MM.1S (cell line): ENCODE results near the gene ENTREP3.

Experiments
- EZH2 ChIP-seq: fragments of 300-600 bp; sonication (generic); optimal IDR thresholded peaks from 2 replicates; pipeline ENCODE3; 2017; ENCODE audit warnings: low read depth, mild to moderate bottlenecking, antibody characterized with exemption, low read length, mixed read lengths
- EZH2phosphoT487 ChIP-seq: fragments of 300-600 bp; sonication (generic); IDR thresholded peaks from 2 replicates; pipeline ENCODE4 v1.6.1; 2018; ENCODE audit warnings: antibody characterized with exemption, low read length
- TF ChIP-seq, protein P1 (sequence below): fragments of 300-600 bp; sonication (generic); IDR thresholded peaks from 2 replicates; pipeline ENCODE4 v1.5.1; 2016; ENCODE audit warnings: antibody characterized with exemption, low read length, mixed read lengths

- TF ChIP-seq, protein P1, sequence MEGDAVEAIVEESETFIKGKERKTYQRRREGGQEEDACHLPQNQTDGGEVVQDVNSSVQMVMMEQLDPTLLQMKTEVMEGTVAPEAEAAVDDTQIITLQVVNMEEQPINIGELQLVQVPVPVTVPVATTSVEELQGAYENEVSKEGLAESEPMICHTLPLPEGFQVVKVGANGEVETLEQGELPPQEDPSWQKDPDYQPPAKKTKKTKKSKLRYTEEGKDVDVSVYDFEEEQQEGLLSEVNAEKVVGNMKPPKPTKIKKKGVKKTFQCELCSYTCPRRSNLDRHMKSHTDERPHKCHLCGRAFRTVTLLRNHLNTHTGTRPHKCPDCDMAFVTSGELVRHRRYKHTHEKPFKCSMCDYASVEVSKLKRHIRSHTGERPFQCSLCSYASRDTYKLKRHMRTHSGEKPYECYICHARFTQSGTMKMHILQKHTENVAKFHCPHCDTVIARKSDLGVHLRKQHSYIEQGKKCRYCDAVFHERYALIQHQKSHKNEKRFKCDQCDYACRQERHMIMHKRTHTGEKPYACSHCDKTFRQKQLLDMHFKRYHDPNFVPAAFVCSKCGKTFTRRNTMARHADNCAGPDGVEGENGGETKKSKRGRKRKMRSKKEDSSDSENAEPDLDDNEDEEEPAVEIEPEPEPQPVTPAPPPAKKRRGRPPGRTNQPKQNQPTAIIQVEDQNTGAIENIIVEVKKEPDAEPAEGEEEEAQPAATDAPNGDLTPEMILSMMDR, result no peak
- no peak for TF ChIP-seq EZH2phosphoT487
- no peak for TF ChIP-seq EZH2
Measured at GRCh38 chr1:155268630-155269029, 13.3 kb upstream of the ENTREP3 start.
